ENCODE results near the gene ISY1. TPM values are rescaled to one million over a fixed set of nuclear protein-coding genes. Genes with fewer than 3 reads are reported as not detected.
"Not testable (repeated sequence)": the region's sequence is repeated elsewhere in the genome, so short reads cannot be mapped to it uniquely, and the experiment has no call there.

The ISY1 gene
- total RNA-seq, 1 donor, result 20.6 TPM

DNA sequence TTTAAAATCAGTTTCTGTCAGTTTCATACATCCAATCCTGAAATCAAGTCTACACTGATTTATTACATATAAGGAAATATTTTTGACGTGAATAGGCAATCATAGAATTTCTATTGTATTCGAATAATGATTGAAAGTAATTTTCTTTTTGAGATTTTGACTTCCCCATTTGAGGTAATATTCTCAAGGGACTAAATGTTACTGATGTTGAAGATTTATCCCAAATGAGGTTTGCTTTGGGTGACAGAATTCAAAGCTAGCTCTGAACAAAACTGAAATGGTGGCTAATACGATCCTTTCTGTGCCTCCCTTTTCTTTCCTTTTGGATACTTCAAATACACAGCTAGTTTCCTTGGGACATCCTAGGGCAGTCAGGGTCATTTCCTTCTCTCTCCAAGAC lies 35.7 kb upstream of the ISY1 start:
- TF ChIP-seq, protein P1, sequence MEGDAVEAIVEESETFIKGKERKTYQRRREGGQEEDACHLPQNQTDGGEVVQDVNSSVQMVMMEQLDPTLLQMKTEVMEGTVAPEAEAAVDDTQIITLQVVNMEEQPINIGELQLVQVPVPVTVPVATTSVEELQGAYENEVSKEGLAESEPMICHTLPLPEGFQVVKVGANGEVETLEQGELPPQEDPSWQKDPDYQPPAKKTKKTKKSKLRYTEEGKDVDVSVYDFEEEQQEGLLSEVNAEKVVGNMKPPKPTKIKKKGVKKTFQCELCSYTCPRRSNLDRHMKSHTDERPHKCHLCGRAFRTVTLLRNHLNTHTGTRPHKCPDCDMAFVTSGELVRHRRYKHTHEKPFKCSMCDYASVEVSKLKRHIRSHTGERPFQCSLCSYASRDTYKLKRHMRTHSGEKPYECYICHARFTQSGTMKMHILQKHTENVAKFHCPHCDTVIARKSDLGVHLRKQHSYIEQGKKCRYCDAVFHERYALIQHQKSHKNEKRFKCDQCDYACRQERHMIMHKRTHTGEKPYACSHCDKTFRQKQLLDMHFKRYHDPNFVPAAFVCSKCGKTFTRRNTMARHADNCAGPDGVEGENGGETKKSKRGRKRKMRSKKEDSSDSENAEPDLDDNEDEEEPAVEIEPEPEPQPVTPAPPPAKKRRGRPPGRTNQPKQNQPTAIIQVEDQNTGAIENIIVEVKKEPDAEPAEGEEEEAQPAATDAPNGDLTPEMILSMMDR (IDR thresholded peaks at IDR 0.05; ENCODE audit: insufficient read depth, low read length), result no peak
- DNase-seq (ENCODE audit: low read depth), result no peak
- H3K4me3 ChIP-seq (ENCODE audit: low read depth, low read length), result no peak overlapping the region

DNA sequence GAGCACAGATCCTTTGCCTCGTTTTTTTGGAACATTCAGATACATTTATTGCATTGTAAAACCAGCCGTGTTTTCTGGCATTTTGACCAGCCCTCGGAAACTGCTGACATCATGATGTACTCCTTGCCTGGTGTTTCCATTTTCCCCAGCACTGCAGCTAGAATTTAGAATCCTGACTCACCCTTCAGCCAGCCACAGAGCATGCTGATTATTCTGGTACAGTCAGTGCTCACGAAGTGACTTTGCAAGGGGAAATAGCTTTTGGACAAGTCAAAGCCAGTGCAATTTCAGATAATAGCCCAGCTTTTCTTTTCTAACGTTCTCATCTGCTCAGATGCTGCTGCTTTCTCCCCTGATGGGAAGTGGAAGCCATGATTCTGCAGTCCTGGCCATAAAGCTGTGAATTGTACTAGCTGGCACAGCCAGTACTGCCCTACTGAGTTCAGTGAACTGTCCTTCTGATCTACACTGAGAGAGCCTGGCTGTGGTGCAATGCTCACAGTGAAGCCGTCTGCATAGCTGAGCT lies 34.9 kb upstream of the ISY1 start:
- DNase-seq (ENCODE audit: low read depth), result peak; percentile 97
- H3K4me3 ChIP-seq (ENCODE audit: low read depth, low read length), result peak overlapping the region; percentile 54
- TF ChIP-seq, protein P1 (IDR thresholded peaks at IDR 0.05; ENCODE audit: insufficient read depth, low read length), result no peak

DNA sequence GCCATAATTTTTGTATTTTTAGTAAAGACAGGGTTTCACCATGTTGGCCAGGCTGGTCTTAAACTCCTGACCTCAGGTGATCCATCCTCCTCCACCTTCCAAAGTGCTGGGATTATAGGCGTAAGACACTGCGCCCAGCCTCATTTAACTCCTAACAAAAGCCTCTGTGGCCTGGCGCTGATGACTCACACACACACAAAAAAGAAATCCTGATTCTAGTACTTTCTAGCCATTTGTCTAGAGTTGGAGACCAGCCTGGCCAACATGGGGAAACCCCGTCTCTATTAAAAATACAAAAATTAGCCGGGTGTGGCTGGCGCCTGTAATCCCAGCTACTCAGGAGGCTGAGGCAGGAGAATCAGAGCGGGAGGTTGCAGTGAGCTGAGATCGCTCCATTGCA lies 28.9 kb upstream of the ISY1 start:
- not testable (repeated sequence) for H3K4me3 ChIP-seq (ENCODE audit: low read depth, low read length); DNase-seq (ENCODE audit: low read depth)

DNA sequence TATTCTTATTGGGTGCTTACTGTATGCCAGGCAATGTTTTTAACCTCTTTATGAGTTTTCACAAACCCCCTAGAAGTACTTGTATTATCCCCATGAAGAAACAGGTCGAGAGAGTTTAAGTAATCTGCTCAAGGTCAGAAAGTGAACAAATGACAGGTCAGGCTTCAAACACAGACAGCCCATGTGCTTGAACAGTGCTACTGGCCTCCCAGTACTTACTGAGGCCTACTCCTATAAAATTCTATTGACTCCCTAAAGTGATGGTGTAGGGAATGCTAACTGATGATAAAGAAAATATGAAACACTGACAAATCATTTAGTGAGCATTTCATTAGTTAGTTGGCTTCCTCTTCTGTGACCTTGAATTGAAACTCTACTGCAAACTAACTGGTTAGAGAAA lies 27.0 kb upstream of the ISY1 start:
- TF ChIP-seq, protein P1 (IDR thresholded peaks at IDR 0.05; ENCODE audit: insufficient read depth, low read length), result no peak
- DNase-seq (ENCODE audit: low read depth), result no peak
- H3K4me3 ChIP-seq (ENCODE audit: low read depth, low read length), result no peak overlapping the region

DNA sequence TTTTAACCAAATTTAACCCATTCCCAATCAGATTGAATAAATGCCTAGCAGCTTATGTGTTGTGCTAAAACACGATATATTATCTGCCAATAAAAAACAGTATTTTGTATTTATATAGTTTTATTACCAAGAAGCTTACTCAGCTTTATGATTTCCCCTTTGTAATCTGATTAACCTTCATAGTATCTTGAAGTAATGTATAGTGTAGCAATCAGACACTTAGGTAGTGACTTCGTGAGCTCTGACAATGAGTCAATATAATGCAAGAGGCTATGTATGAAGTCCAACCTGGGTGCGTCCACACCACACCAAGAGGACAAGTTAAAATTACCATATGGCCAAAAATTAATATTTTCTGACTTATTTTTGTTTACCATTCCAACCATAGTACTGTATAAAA lies 24.9 kb upstream of the ISY1 start:
- DNase-seq (ENCODE audit: low read depth), result no peak
- no peak overlapping the region for H3K4me3 ChIP-seq (ENCODE audit: low read depth, low read length)
- TF ChIP-seq, protein P1 (IDR thresholded peaks at IDR 0.05; ENCODE audit: insufficient read depth, low read length), result no peak

DNA sequence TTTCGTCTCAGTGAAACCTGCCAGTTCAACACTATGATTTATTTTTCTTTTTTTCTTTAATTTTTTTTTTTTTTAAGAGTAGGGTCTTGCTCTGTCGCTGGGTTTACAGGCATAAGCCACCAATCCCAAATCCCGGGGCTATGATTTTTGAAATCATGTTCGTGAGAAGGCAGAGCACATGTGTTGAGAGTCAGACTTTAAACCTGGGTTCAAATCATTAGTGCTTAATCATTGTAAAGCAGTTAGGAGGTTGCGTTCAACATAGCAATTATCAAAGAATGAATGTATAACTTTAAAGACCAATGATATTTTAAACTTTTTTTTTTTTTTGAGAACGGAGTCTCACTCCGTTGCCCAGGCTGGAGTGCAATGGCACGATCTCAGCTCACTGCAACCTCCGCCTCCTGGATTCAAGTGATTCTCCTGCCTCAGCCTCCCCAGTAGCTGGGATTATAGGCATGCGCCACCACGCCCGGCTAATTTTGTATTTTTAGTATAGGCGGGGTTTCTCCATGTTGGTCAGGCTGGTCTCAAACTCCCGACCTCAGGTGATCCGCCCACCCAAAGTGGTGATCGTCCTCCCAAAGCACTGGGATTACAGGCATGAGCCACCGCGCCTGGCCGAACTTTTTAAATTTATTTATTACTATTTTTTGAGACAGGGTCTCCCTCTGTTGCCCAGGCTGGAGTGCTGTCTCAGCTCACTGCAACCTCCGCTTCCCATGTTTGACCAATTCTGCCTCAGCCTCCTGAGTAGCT lies 24.1 kb upstream of the ISY1 start:
- not testable (repeated sequence) for DNase-seq (ENCODE audit: low read depth)
- H3K4me3 ChIP-seq (ENCODE audit: low read depth, low read length), result peak overlapping the region; percentile 74

DNA sequence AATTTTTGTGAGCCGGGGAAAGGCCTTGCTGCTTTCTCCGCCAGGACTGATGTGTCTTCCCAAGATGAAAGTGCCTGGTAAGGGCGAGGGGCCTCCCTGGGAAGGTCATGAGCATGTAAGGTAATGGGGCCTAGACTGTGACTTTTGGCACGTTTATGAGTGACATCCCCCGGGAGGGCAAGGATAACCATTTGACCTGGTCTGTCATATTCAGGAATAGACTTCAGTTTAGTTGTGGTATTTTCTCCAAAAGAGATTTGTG lies 23.5 kb upstream of the ISY1 start:
- DNase-seq (ENCODE audit: low read depth), result no peak
- peak overlapping the region; percentile 74 for H3K4me3 ChIP-seq (ENCODE audit: low read depth, low read length)
- TF ChIP-seq, protein P1 (IDR thresholded peaks at IDR 0.05; ENCODE audit: insufficient read depth, low read length), result no peak

All from fibroblast of the aortic adventitia (primary cell).